Aorta (tissue), 5 donors: Measurements from ENCODE around the gene CMC1. TPM values are rescaled to one million over a fixed set of nuclear protein-coding genes. Genes with fewer than 3 reads are reported as not detected.

Experiments
- ATAC-seq: fragments of 200-7000 bp; cut with Tn5 transposase; one replicate; pipeline ENCODE4 v1.9.1; 2022; ENCODE audit warnings: moderate library complexity; ENCODE audit not compliant: low FRiP score
- DNase-seq, 2 donors: peaks; one replicate each; pipeline ENCODE4 v3.0.0-alpha.2; 2020
- H3K27ac ChIP-seq, 2 donors: one replicate each; pipeline ENCODE4 v1.5.1; 2013; ENCODE audit warnings: low read length in 2 of 2, mild to moderate bottlenecking in 2 of 2, moderate library complexity in 2 of 2, control low read depth in 1 of 2, inconsistent platforms in 1 of 2, low read depth in 1 of 2
- H3K27me3 ChIP-seq, 2 donors: one replicate each; pipeline ENCODE4 v1.6.1; 2013; ENCODE audit warnings: control low read depth in 1 of 2, low read length in 1 of 2, mild to moderate bottlenecking in 1 of 2, moderate library complexity in 1 of 2; ENCODE audit not compliant: insufficient read depth in 2 of 2, control insufficient read depth in 1 of 2
- H3K36me3 ChIP-seq, 2 donors: one replicate each; pipeline ENCODE4 v1.6.1; 2013; ENCODE audit warnings: control low read depth in 1 of 2, low read length in 1 of 2, mild to moderate bottlenecking in 1 of 2; ENCODE audit not compliant: insufficient read depth in 2 of 2, control insufficient read depth in 1 of 2
- H3K4me1 ChIP-seq, 2 donors: one replicate each; pipeline ENCODE4 v1.6.1; 2013; ENCODE audit warnings: low read length in 2 of 2, control low read depth in 1 of 2, mild to moderate bottlenecking in 1 of 2, moderate library complexity in 1 of 2; ENCODE audit not compliant: insufficient read depth in 2 of 2, control insufficient read depth in 1 of 2
- H3K4me3 ChIP-seq, 2 donors: one replicate each; pipeline ENCODE4 v1.5.1; 2013; ENCODE audit warnings: low read length in 2 of 2, control low read depth in 1 of 2, mild to moderate bottlenecking in 1 of 2
- H3K9me3 ChIP-seq: one replicate; pipeline ENCODE4 v1.6.1; 2013; ENCODE audit warnings: mild to moderate bottlenecking, low read length; ENCODE audit not compliant: control insufficient read depth
- WGBS, 2 donors: extraction: QIAGEN DNeasy Blood & Tissue Kit; methylation state at CpG; one replicate each; pipeline ENCODE4 v1.1.7; 2013; 5-methylcytosine and 5-hydroxymethylcytosine counted together
- intact Hi-C, 2 donors: fragments of 100-400 bp; cut with DNase I; formaldehyde crosslinking; loops; one replicate each; pipeline versions ENCODE4 v1.14.2 to v1.15.0; 2022
- polyA plus RNA-seq, 2 donors: library from polyadenylated mRNA; stranded (reverse); fragments of 200-250 nt; gene quantifications; one replicate each; pipeline ENCODE4 v1.2.3, GENCODE V29; 2013
- total RNA-seq, 2 donors: library from RNA; stranded (reverse); fragmentation: NEBNext Ultra II Directional; extraction: Animal tissue kit (Norgen Biotek cat#: 25700); gene quantifications; one replicate each; pipeline ENCODE4 v1.2.1, GENCODE V29; 2021
- donor health status: healthy with polysubstance abuse.
- donor health status: Bipolar disorder and iron deficiency.
- donor health status: DM: no; HTN: no; CAD: no.
- donor health status: DM: no; HTN: no; CAD: no.
- donor health status: DM: yes; HTN: yes; CAD: no.

The CMC1 gene
- total and polyA plus RNA-seq, 4 donors: 16.0 to 69.9 (median 20.1) TPM

GRCh38 chr3:28286595-28286994 is 45.2 kb downstream of the CMC1 start:
- no peaks in the 10 kb centered on the region for H3K4me1 ChIP-seq
- H3K9me3 ChIP-seq: no peaks in the 10 kb centered on the region
- H3K4me3 ChIP-seq: no peak overlapping the region
- H3K36me3 ChIP-seq: peaks cover 0 to 1% of the 10 kb centered on the region in 2 donors
- ATAC-seq (no peak), DNase-seq (no peak)
- no peak overlapping the region for H3K27ac ChIP-seq
- intact Hi-C loops: no loop called here
- no peaks in the 10 kb centered on the region for H3K27me3 ChIP-seq

- intact Hi-C loops: no loop called here
- H3K36me3 ChIP-seq: peaks cover 0 to 3% of the 10 kb centered on the region in 2 donors
- no peaks in the 10 kb centered on the region for H3K9me3 ChIP-seq
- H3K4me3 ChIP-seq: no peak overlapping the region
- ATAC-seq (no peak), DNase-seq (no peak)
- WGBS, 2 donors: 86 to 87% methylated on average over 2 of the region's 2 CpGs
- H3K27ac ChIP-seq: no peak overlapping the region
- no peaks in the 10 kb centered on the region for H3K4me1 ChIP-seq
- H3K27me3 ChIP-seq: no peaks in the 10 kb centered on the region
Observed at GRCh38 chr3:28287046-28287445, 45.6 kb downstream of the CMC1 start.

- intact Hi-C loops: no loop called here
- H3K4me3 ChIP-seq: no peak overlapping the region
- H3K9me3 ChIP-seq: no peaks in the 10 kb centered on the region
- ATAC-seq (no peak), DNase-seq (no peak)
- WGBS, 2 donors: 96 to 98% methylated on average over 1 of the region's 1 CpG
- no peaks in the 10 kb centered on the region for H3K4me1 ChIP-seq
- no peaks in the 10 kb centered on the region for H3K27me3 ChIP-seq
- H3K36me3 ChIP-seq: peaks cover 0 to 3% of the 10 kb centered on the region in 2 donors
- H3K27ac ChIP-seq: no peak overlapping the region
Observed at GRCh38 chr3:28290863-28291300, 49.5 kb downstream of the CMC1 start.

- intact Hi-C loops: no loop called here
Observed at GRCh38 chr3:28291577-28291976, 50.2 kb downstream of the CMC1 start.

GRCh38 chr3:28292622-28293021 is 51.2 kb downstream of the CMC1 start:
- DNase-seq (no peak), ATAC-seq (no peak)
- H3K4me1 ChIP-seq: no peaks in the 10 kb centered on the region
- WGBS, 2 donors: 89 to 93% methylated on average over 4 of the region's 4 CpGs
- H3K9me3 ChIP-seq: no peaks in the 10 kb centered on the region
- no peaks in the 10 kb centered on the region for H3K27me3 ChIP-seq
- no peak overlapping the region for H3K4me3 ChIP-seq
- H3K27ac ChIP-seq: no peak overlapping the region
- peaks cover 0 to 3% of the 10 kb centered on the region in 2 donors for H3K36me3 ChIP-seq
- intact Hi-C loops: no loop called here

More at GRCh38 chr3:28291577-28291976, 50.2 kb downstream of the CMC1 start:
- no peaks in the 10 kb centered on the region for H3K9me3 ChIP-seq
- DNase-seq (no peak), ATAC-seq (no peak)
- H3K36me3 ChIP-seq: peaks cover 0 to 3% of the 10 kb centered on the region in 2 donors
- no peak overlapping the region for H3K4me3 ChIP-seq
- H3K27ac ChIP-seq: no peak overlapping the region
- no peaks in the 10 kb centered on the region for H3K27me3 ChIP-seq
- no peaks in the 10 kb centered on the region for H3K4me1 ChIP-seq

GRCh38 chr3:28294667-28295413 is 53.4 kb downstream of the CMC1 start:
- Histone ChIP-seq H3K36me3 (peaks cover 0 to 3% of the 10 kb centered on the region in 2 donors), H3K27me3 (no peaks in the 10 kb centered on the region), H3K4me1 (no peaks in the 10 kb centered on the region), H3K4me3 (no peak overlapping the region), H3K27ac (no peak overlapping the region), H3K9me3 (no peaks in the 10 kb centered on the region)
- ATAC-seq (no peak), DNase-seq (no peak)
- intact Hi-C loops: no loop called here
- WGBS, 2 donors: 90 to 91% methylated on average over 7 of the region's 7 CpGs

- no peak for ATAC-seq
- Histone ChIP-seq H3K4me1 (no peaks in the 10 kb centered on the region), H3K4me3 (no peak overlapping the region), H3K27ac (no peak overlapping the region), H3K9me3 (no peaks in the 10 kb centered on the region), H3K27me3 (no peaks in the 10 kb centered on the region), H3K36me3 (peaks cover 0 to 3% of the 10 kb centered on the region in 2 donors)
- intact Hi-C loops: no loop called here
- no peak for DNase-seq
Observed at GRCh38 chr3:28295898-28296490, 54.6 kb downstream of the CMC1 start.

- Histone ChIP-seq H3K27me3 (no peaks in the 10 kb centered on the region), H3K36me3 (no peaks in the 10 kb centered on the region), H3K27ac (no peak overlapping the region), H3K9me3 (no peaks in the 10 kb centered on the region), H3K4me3 (no peak overlapping the region), H3K4me1 (no peaks in the 10 kb centered on the region)
- intact Hi-C loops: no loop called here
- no peak for DNase-seq
- ATAC-seq: no peak
- 49 to 54% methylated on average over 1 of the region's 1 CpG for WGBS, 2 donors
Observed at GRCh38 chr3:28299705-28300104, 58.3 kb downstream of the CMC1 start.

- ATAC-seq (no peak), DNase-seq (no peak)
- Histone ChIP-seq H3K36me3 (no peaks in the 10 kb centered on the region), H3K4me3 (no peak overlapping the region), H3K4me1 (no peaks in the 10 kb centered on the region), H3K27ac (no peak overlapping the region), H3K27me3 (no peaks in the 10 kb centered on the region), H3K9me3 (no peaks in the 10 kb centered on the region)
- 91 to 93% methylated on average over 5 of the region's 5 CpGs for WGBS, 2 donors
- intact Hi-C loops: no loop called here
Observed at GRCh38 chr3:28300345-28300962, 59.0 kb downstream of the CMC1 start.
